Omental fat pad (tissue), 4 donors: ENCODE data around the gene MLXIP. TPM values are rescaled to one million over a fixed set of nuclear protein-coding genes. Genes with fewer than 3 reads are reported as not detected.

Experiments used
- ATAC-seq: fragments of 150-250 bp; one replicate; pipeline ENCODE4 v1.9.1; 2016; ENCODE audit warnings: mild to moderate bottlenecking, moderate library complexity; ENCODE audit not compliant: low FRiP score
- DNase-seq: peaks from one replicate; pipeline ENCODE4 v3.0.0-alpha.2; 2019; ENCODE audit warnings: low spot score
- total RNA-seq, 4 donors: library from RNA; depleted of rRNA; stranded (reverse); fragments of >200 nt; gene quantifications; one replicate each; pipeline ENCODE4 v1.1.0, GENCODE V29; 2016
- TF ChIP-seq, protein P1 (sequence below), 3 donors: fragments of 450-650 bp; IDR thresholded peaks; one replicate each; pipeline ENCODE4 v1.5.1; 2016 to 2017; ENCODE audit warnings: antibody characterized with exemption in 3 of 3, mild to moderate bottlenecking in 3 of 3, moderate library complexity in 2 of 3

The MLXIP gene
- total RNA-seq, 4 donors from 2014 or later: 17.4 to 49.6 (median 32.6) TPM

DNA sequence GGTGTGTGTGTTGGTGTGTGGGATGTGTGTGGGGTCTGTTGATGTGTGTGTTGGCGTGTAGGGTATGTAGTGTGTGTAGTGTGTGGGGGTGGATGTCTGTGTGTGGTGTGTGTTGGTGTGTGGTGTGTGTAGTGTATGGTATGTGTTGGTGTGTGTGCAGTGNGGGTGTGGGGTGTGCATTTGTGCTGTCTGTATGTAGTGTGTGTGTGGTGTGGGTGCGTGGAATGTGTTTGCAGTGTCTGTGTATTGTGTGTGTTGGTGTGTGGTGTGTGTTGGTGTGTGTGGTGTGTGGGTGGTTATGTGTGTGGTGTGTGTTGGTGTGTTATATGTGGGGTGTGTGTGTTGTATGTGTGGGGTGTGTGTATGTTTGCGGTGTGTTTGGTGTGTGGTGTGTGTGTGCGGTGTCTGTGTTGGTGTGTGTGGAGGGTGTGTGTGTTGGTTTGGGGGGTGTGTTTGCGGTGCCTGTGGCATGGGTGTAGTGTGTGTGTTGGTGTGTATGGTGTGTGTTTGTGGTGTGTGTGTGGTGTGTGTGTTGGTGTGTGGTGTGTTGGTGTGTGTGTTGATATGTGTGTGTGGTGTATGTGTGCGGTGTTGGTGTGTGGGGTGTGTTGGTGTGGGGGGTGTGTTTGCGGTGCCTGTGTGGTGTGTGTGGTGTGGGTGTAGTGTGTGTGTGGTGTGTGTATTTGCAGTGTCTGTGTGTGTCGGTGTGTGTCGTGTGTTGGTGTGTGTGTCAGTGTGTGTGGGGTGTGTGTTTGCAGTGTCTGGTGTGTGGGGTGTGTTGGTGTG lies 14.7 kb downstream of the MLXIP start:
- DNase-seq: no peak
- ATAC-seq: no peak
- TF ChIP-seq, protein P1, sequence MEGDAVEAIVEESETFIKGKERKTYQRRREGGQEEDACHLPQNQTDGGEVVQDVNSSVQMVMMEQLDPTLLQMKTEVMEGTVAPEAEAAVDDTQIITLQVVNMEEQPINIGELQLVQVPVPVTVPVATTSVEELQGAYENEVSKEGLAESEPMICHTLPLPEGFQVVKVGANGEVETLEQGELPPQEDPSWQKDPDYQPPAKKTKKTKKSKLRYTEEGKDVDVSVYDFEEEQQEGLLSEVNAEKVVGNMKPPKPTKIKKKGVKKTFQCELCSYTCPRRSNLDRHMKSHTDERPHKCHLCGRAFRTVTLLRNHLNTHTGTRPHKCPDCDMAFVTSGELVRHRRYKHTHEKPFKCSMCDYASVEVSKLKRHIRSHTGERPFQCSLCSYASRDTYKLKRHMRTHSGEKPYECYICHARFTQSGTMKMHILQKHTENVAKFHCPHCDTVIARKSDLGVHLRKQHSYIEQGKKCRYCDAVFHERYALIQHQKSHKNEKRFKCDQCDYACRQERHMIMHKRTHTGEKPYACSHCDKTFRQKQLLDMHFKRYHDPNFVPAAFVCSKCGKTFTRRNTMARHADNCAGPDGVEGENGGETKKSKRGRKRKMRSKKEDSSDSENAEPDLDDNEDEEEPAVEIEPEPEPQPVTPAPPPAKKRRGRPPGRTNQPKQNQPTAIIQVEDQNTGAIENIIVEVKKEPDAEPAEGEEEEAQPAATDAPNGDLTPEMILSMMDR (IDR thresholded peaks at IDR 0.05): no peak

DNA sequence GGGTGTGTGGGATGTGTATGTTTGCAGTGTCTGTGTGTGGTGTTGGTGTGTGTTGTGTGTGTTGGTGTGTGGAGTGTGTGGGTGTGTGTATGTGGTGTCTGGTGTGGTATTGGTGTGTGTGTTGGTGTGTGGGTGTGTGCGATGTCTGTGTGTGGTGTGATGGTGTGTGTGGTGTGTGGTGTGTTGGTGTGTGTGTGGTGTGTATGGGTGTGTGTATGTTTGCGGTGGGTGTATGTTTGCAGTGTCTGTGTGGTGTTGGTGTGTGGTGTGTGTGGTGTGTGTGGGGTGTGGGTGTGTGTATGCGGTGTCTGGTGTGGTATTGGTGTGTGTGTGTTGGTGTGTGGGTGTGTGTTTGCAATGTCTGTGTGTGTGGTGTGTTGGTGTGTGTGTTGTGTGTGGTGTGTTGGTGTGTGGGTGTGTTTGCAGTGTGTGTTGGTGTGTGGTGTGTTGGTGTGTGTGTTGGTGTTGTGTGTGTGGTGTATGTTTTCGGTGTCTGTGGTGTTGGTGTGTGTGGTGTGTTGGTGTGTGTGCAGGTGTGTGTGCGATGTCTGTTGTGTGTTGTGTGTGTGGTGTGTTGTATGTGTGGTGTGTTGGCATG lies 15.7 kb downstream of the MLXIP start:
- no peak for DNase-seq
- ATAC-seq: no peak
- TF ChIP-seq, protein P1 (IDR thresholded peaks at IDR 0.05): no peak

DNA sequence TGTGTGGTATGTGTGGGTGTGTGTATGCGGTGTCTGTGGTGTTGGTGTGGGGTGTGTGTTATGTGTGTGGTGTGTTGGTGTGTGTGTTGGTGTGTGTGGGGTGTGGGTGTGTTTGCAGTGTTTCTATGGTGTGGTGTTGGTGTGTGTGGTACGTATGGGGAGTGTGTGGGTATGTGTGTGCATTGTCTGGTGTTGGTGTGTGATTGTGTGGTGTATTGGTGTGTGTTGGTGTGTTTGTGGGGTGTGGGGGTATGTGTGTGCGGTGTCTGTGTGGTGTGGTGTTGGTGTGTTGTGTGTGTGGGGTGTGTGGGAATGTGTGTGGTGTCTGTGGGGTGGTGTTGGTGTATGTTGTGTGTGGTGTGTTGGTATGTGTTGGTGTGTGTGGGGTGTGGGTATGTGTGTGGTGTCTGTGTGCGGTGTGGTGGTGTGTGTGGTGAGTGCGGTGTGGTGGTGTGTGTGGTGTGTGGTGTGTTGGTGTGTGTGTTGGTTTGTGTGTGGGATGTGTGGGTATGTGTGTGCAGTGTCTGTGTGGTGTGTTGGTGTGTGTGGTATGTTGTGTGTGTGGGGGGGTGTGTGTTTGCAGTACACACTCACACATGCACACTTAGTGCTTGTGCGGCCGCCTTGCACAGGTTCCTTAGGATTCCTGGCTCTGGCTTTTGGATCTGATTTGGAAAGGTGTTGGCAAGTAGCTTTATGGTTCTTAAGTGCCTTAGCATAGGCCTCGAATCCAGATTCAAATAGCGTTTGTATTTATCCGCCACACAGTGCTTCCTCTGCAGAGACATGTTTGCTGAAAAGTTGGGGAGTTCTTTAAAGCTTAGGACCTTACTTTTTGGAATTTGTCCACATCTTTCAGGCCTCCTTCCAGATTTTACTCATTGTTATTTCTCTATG lies 16.4 kb downstream of the MLXIP start:
- DNase-seq (no peak), ATAC-seq (no peak)
- TF ChIP-seq, protein P1 (IDR thresholded peaks at IDR 0.05): no peak

DNA sequence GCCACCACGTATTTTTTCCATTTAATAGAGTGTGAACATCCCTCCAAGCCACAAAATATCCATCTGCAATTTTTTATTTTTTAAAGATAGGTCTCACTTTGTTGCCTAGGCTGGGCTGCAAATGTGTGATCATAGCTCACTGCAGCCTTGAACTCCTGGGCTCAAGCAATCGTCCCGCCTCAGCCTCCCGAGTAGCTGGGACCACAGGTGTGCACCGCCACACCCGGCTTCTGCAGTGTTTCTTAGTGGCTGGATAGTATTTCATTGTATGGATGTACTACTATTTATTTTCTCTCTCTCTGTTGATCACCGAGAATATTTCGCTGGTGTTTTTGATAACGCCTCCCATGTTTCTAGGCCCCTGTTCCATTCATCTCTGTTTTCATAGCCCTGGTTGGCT lies 17.5 kb downstream of the MLXIP start:
- no peak for DNase-seq

DNA sequence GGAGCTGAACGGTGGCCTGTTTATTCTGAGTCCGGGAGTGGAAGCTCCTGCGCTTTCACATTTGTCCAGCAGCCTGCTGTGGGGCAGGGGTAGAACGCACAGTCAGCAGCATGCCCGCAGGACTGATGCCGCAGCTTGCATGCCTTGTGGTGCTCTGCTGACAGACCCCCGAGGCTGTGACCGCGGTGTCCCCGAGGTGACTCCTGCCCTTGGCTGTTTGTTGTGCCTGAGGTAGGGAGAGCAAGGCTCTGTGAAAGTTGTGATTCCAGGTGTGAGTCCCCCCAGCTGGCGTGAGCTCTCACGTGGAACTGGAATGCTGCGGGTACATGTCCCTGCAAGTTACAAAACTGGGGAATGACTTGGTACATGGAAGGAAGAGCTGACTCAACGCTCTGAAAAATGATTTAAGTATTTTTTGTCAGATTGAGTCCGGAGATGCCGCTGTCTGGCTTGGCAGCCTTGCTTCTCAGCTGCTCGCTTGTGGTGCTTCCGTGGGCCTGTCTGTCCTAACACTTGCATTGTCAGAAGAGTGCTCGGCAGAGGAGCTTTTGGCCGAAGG lies 18.1 kb downstream of the MLXIP start:
- DNase-seq (no peak), ATAC-seq (no peak)
- TF ChIP-seq, protein P1 (IDR thresholded peaks at IDR 0.05): no peak

More for the DNA sequence above, 17.5 kb downstream of the MLXIP start:
- TF ChIP-seq, protein P1 (IDR thresholded peaks at IDR 0.05): no peak
- ATAC-seq: no peak

DNA sequence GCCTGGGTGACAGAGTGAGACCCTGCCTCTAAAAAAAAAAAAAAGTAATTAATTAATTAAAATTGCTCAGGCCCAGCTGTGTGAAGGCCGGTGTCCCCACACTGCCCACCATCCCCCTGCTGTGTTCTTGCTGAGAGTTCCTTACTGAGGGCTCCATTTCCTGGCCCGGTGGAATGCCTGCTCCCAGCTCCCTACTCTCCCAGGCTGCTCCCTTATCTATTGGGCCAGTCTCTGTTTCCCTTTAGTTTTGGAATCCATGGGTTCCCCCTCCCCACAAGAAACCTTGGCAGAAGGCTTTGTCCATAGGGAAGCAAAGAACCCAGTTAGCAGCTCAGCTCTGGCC lies 19.0 kb downstream of the MLXIP start:
- DNase-seq (no peak), ATAC-seq (no peak)
- TF ChIP-seq, protein P1 (IDR thresholded peaks at IDR 0.05): no peak
